Cardiac muscle cell (in vitro differentiated cells and primary cell): ENCODE measurements around the gene TPSD1. TPM values are rescaled to one million over a fixed set of nuclear protein-coding genes. Genes with fewer than 3 reads are reported as not detected.
"Not testable (repeated sequence)": the region's sequence is repeated elsewhere in the genome, so short reads cannot be mapped to it uniquely, and the experiment has no call there.

ENCODE experiments used
- DNase-seq, 2 donors: peaks; one replicate each; pipeline versions ENCODE4 v3.0.0 to v3.0.0-alpha.2; 2010 to 2017; ENCODE audit warnings: low read depth in 1 of 2, low spot score in 1 of 2
- H3K27ac ChIP-seq: fragments of 200-600 bp; sonication (generic); 2 replicates; pipeline ENCODE4 v1.5.1; 2016
- H3K27me3 ChIP-seq: fragments of 200-600 bp; sonication (generic); 2 replicates; pipeline ENCODE4 v1.6.0; 2016; ENCODE audit warnings: control low read depth
- H3K36me3 ChIP-seq: fragments of 200-600 bp; sonication (generic); 2 replicates; pipeline ENCODE4 v1.5.1; 2016; ENCODE audit warnings: control low read depth
- H3K4me1 ChIP-seq: fragments of 200-600 bp; sonication (generic); 2 replicates; pipeline ENCODE4 v1.8.1; 2017; ENCODE audit warnings: low read depth, mild to moderate bottlenecking, mixed run types
- H3K4me3 ChIP-seq: fragments of 200-600 bp; sonication (generic); 2 replicates; pipeline ENCODE4 v1.5.1; 2016; ENCODE audit warnings: mild to moderate bottlenecking
- H3K9me3 ChIP-seq: fragments of 200-600 bp; sonication (generic); 2 replicates; pipeline ENCODE4 v1.5.1; 2017; ENCODE audit warnings: low read depth, mild to moderate bottlenecking, control low read depth
- polyA plus RNA-seq: library from polyadenylated mRNA; unstranded; fragments of >200 nt; fragmentation: Nextera tagmentation; extraction: Ambion mirVana; gene quantifications from 2 replicates; pipeline ENCODE4 v1.2.1, GENCODE V29; 2016
- total RNA-seq: library from RNA; depleted of rRNA; stranded (reverse); fragments of >200 nt; gene quantifications from 2 replicates; pipeline ENCODE4 v1.2.3, GENCODE V29; 2016
- TF ChIP-seq, protein P1 (sequence below): IDR thresholded peaks from 2 replicates; pipeline ENCODE4 v1.5.1; 2012; ENCODE audit warnings: low read depth, mild to moderate bottlenecking, low read length

Gene TPSD1
- total and polyA plus RNA-seq, 2 experiments from 2014 or later, result not detected

DNA sequence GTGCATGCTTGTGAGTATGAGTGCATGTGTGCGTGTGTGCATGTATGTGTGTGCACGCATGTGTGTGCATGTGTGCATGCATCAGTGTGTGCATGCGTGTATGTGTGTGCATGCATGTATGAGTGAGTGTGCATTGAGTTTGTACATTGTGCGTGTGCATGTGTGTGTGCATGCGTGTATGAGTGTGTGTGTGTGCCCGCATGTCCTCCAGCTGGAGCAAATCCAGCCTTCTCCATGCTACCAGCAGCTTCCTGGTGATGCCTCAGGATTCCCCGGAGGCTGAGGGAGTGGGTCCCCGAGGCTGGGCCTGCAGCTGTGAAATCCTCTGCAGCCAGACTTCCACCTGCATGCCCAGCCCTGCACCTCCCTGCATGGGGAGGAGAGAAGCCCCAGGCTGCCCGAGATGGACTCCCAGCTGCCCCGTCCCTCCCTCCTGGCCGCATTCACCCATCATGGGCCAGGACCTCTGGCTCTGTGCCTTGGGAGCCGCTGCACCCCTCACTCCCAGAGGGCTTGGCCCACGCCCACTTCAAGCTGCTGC is 9.3 kb downstream of the TPSD1 start:
- Histone ChIP-seq H3K27me3 (peaks cover 33% of the 10 kb centered on the region), H3K27ac (no peak overlapping the region), H3K9me3 (no peaks in the 10 kb centered on the region), H3K36me3 (no peaks in the 10 kb centered on the region), H3K4me1 (no peaks in the 10 kb centered on the region), H3K4me3 (no peak overlapping the region)
- no peak for DNase-seq
- TF ChIP-seq, protein P1, sequence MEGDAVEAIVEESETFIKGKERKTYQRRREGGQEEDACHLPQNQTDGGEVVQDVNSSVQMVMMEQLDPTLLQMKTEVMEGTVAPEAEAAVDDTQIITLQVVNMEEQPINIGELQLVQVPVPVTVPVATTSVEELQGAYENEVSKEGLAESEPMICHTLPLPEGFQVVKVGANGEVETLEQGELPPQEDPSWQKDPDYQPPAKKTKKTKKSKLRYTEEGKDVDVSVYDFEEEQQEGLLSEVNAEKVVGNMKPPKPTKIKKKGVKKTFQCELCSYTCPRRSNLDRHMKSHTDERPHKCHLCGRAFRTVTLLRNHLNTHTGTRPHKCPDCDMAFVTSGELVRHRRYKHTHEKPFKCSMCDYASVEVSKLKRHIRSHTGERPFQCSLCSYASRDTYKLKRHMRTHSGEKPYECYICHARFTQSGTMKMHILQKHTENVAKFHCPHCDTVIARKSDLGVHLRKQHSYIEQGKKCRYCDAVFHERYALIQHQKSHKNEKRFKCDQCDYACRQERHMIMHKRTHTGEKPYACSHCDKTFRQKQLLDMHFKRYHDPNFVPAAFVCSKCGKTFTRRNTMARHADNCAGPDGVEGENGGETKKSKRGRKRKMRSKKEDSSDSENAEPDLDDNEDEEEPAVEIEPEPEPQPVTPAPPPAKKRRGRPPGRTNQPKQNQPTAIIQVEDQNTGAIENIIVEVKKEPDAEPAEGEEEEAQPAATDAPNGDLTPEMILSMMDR, result no peak

DNA sequence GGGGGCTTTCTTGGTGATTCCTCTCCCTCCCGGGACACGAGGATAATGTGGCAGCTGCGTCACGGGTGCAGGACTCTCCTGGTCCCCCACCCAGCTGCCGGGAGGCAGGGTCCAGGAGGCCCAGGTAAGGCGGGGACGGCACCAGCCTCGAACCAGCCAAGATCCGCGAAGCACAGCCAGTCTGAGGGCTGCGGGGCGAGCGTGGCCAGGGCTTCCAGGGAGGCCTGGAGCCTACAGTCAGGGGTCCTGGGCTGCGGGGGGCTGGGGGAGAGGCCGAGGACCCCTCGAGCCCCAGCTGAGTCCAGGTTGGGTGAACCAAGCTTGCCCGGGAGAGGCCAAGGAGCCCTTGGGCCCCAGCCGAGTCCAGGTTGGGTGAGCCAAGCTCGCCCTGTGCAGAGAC is 10.0 kb downstream of the TPSD1 start:
- no peak overlapping the region for H3K4me3 ChIP-seq
- H3K36me3 ChIP-seq, result no peaks in the 10 kb centered on the region
- TF ChIP-seq, protein P1, result no peak
- H3K4me1 ChIP-seq, result no peaks in the 10 kb centered on the region
- no peak overlapping the region for H3K27ac ChIP-seq
- no peaks in the 10 kb centered on the region for H3K9me3 ChIP-seq
- peaks cover 26% of the 10 kb centered on the region for H3K27me3 ChIP-seq
- no peak for DNase-seq

DNA sequence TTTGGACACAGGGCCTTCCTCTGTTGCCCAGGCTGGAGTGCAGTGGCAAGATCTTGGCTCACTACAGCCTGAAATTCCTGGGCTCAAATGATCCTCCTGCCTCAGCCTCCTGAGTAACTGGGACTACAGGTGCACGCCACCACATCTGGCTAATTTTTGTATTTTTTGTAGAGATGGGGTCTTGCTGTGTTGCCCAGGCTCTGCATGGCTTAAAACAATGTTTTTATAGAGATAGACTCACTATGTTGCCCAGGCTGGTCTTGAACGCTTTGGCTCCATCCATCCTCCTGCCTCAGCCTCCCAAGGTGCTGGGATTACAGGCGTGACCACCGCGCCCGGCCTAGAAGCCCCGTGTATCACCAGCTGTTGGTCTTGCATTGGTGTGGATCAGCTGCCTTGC is 13.5 kb downstream of the TPSD1 start:
- H3K27ac ChIP-seq, H3K27me3 ChIP-seq, DNase-seq, H3K4me3 ChIP-seq, H3K36me3 ChIP-seq, H3K9me3 ChIP-seq, H3K4me1 ChIP-seq: not testable (repeated sequence)

DNA sequence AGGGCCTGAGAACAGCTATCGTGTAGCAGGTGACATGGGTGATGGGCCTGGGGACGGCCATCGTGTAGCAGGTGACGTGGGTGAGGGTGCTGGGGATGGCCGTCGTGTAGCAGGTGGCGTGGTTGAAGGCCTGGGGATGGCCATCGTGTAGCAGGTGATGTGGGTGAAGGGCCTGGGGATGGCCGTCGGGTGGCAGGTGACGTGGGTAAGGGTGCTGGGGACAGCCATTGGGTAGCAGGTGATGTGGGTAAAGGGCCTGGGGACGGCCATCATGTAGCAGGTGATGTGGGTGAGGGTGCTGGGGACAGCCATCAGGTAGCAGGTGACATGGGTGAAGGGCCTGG is 15.5 kb downstream of the TPSD1 start:
- H3K36me3 ChIP-seq, result no peaks in the 10 kb centered on the region
- TF ChIP-seq, protein P1, result no peak
- H3K27me3 ChIP-seq, result peaks cover 3% of the 10 kb centered on the region
- no peak for DNase-seq
- no peaks in the 10 kb centered on the region for H3K4me1 ChIP-seq
- no peak overlapping the region for H3K27ac ChIP-seq
- no peak overlapping the region for H3K4me3 ChIP-seq
- no peaks in the 10 kb centered on the region for H3K9me3 ChIP-seq

DNA sequence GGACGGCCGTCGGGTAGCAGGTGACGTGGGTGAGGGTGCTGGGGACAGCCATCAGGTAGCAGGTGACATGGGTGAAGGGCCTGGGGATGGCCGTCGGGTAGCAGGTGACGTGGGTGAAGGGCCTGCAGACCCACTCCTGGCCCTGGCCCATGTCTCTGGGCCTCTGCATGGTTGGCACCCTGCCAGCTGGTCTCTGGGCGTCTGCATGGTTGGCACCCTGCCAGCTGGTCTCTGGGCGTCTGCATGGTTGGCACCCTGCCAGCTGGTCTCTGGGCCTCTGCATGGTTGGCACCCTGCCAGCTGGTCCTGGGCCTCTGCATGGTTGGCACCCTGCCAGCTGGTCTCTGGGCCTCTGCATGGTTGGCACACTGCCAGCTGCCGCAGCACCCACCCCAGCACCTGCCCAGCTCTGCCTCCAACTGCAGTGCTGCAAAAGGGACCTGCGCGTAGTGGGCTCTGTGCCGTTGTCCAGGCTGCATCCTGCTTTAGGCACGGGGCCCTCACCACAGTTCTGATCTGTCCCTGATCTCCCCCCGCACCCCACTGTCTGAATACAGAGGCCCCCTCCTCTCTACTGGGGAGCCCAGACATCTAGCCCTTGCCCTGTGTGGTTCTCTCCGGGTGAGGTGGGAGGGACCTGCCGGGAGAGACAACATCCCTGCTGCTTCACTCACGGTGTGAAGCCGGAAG is 16.0 kb downstream of the TPSD1 start:
- H3K9me3 ChIP-seq, H3K27ac ChIP-seq, H3K36me3 ChIP-seq, H3K4me1 ChIP-seq, H3K4me3 ChIP-seq, H3K27me3 ChIP-seq: not testable (repeated sequence)
- DNase-seq, result peak; percentile 49 to 57

DNA sequence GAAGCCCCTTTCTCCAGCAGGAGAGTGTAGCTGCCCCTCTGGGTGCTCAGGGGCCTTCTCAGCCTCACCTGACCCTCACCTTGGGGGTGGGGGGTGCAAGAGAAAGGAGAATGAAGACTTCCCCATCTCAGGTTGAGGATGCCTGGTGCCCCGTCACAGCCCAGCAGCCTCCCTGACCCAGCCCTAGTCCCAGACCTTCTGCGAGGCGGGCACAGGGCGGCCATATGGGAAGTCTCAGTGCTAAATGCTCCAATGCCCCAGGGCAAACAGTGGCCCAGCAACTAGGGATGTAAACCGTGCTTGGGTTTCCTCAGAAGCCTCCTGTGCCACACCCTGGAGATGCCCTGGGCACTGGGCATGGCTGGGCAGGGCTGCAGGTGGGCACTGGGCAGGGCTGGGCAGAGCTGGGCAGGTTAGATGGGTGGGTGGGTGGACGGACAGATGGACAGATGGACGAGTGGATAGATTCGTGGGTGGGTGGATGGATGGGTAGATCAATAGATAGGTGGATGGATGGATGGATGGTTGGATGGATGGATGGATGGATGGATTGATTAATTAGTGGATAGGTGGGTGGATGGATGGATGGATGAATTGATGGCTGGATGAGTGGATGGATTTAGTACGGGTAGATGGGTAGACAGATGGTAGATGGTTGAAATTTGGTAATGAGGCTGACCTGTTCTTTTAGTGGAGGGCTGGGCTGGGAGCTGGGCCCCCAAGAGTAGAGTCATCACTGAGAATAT is 16.8 kb downstream of the TPSD1 start:
- Histone ChIP-seq H3K27ac (no peak overlapping the region), H3K4me1 (no peaks in the 10 kb centered on the region), H3K4me3 (no peak overlapping the region), H3K27me3 (peaks cover 3% of the 10 kb centered on the region), H3K9me3 (no peaks in the 10 kb centered on the region), H3K36me3 (no peaks in the 10 kb centered on the region)
- no peak for DNase-seq
- TF ChIP-seq, protein P1, result no peak
